Astrocyte (in vitro differentiated cells and primary cell): ENCODE data around the gene MPZL1. TPM values are rescaled to one million over a fixed set of nuclear protein-coding genes. Genes with fewer than 3 reads are reported as not detected.

Experiments
- DNase-seq: peaks from one replicate; pipeline ENCODE4 v3.0.0-alpha.2; 2010; ENCODE audit warnings: low read depth
- FAIRE-seq: peaks from 2 replicates; lab custom pipeline; 2011; peaks lifted over from hg19 to GRCh38; lab: Jason Lieb, UNC
- H2AFZ ChIP-seq: 2 replicates; pipeline ENCODE4 v1.6.0; 2012; ENCODE audit warnings: low read depth, low read length, inconsistent platforms
- H3K27ac ChIP-seq: 2 replicates; pipeline ENCODE4 v1.5.1; 2011; ENCODE audit warnings: low read depth, low read length, inconsistent platforms
- H3K27me3 ChIP-seq: 2 replicates; pipeline ENCODE4 v1.6.0; 2011; ENCODE audit warnings: low read length, inconsistent platforms; ENCODE audit not compliant: insufficient read depth
- H3K36me3 ChIP-seq: 2 replicates; pipeline ENCODE4 v1.5.1; 2011; ENCODE audit warnings: low read length, inconsistent platforms; ENCODE audit not compliant: insufficient read depth
- H3K4me1 ChIP-seq: 2 replicates; pipeline ENCODE4 v1.5.1; 2011; ENCODE audit warnings: low read length, inconsistent platforms; ENCODE audit not compliant: insufficient read depth
- H3K4me2 ChIP-seq: 2 replicates; pipeline ENCODE4 v1.6.0; 2012; ENCODE audit warnings: low read length, inconsistent platforms
- H3K4me3 ChIP-seq: 2 replicates; pipeline ENCODE4 v1.5.1; 2011; ENCODE audit warnings: low read depth, mild to moderate bottlenecking, low read length, inconsistent platforms; ENCODE audit not compliant: insufficient read depth
- H3K79me2 ChIP-seq: 2 replicates; pipeline ENCODE4 v1.6.0; 2012; ENCODE audit warnings: mild to moderate bottlenecking, low read length, inconsistent platforms; ENCODE audit not compliant: insufficient read depth
- H3K9ac ChIP-seq: 2 replicates; pipeline ENCODE4 v1.6.0; 2012; ENCODE audit warnings: mild to moderate bottlenecking, low read length, inconsistent platforms
- H3K9me3 ChIP-seq: 2 replicates; pipeline ENCODE4 v1.5.1; 2012; ENCODE audit warnings: low read depth, mild to moderate bottlenecking, low read length, inconsistent platforms; ENCODE audit not compliant: insufficient read depth
- H4K20me1 ChIP-seq: 2 replicates; pipeline ENCODE4 v1.6.0; 2012; ENCODE audit warnings: low read length, inconsistent platforms; ENCODE audit not compliant: insufficient read depth
- H3K27ac Mint-ChIP-seq: one replicate; pipeline ENCODE4 v1.8.0; 2021; ENCODE audit warnings: mild to moderate bottlenecking, mixed read lengths; ENCODE audit not compliant: unreplicated experiment
- H3K27me3 Mint-ChIP-seq: one replicate; pipeline ENCODE4 v1.8.0; 2021; ENCODE audit warnings: low read depth, mixed read lengths; ENCODE audit not compliant: unreplicated experiment
- H3K36me3 Mint-ChIP-seq: one replicate; pipeline ENCODE4 v1.8.0; 2021; ENCODE audit warnings: low read depth, mixed read lengths; ENCODE audit not compliant: unreplicated experiment
- H3K4me1 Mint-ChIP-seq: one replicate; pipeline ENCODE4 v1.8.0; 2021; ENCODE audit warnings: low read depth, mixed read lengths; ENCODE audit not compliant: unreplicated experiment
- H3K4me3 Mint-ChIP-seq: one replicate; pipeline ENCODE4 v1.8.0; 2021; ENCODE audit warnings: mild to moderate bottlenecking, moderate library complexity, mixed read lengths; ENCODE audit not compliant: unreplicated experiment
- H3K9me3 Mint-ChIP-seq: one replicate; pipeline ENCODE4 v1.8.0; 2021; ENCODE audit warnings: mild to moderate bottlenecking, mixed read lengths; ENCODE audit not compliant: unreplicated experiment
- CTCF ChIP-seq: IDR thresholded peaks from 2 replicates; pipeline ENCODE4 v1.5.1; 2011; ENCODE audit warnings: low read depth, mild to moderate bottlenecking, inconsistent platforms, low read length, moderate library complexity; ENCODE audit not compliant: insufficient read depth
- EZH2 ChIP-seq: IDR thresholded peaks from 2 replicates; pipeline ENCODE4 v1.6.1; 2012; ENCODE audit warnings: mild to moderate bottlenecking, low read length, inconsistent platforms; ENCODE audit not compliant: insufficient read depth
- total RNA-seq: library from RNA; stranded (reverse); gene quantifications from 2 replicates; pipeline ENCODE4 v1.2.1, GENCODE V29; 2021

Gene MPZL1
- total RNA-seq, 1 donor from 2014 or later, result 240 TPM

GRCh38 chr1:167683226-167683625 lies 38.6 kb upstream of the MPZL1 start:
- peaks cover 7% of the 10 kb centered on the region for H3K27me3 Mint-ChIP-seq
- peaks cover 18% of the 10 kb centered on the region for H3K4me1 Mint-ChIP-seq
- H3K4me3 Mint-ChIP-seq, result no peak overlapping the region
- H3K36me3 Mint-ChIP-seq, result no peaks in the 10 kb centered on the region
- Histone ChIP-seq H3K27me3 (no peaks in the 10 kb centered on the region), H3K79me2 (no peaks in the 10 kb centered on the region), H3K27ac (no peak overlapping the region), H3K4me1 (peaks cover 5% of the 10 kb centered on the region), H2AFZ (no peak overlapping the region), H3K4me3 (no peak overlapping the region), H3K4me2 (peak overlapping the region; percentile 41), H3K36me3 (no peaks in the 10 kb centered on the region), H4K20me1 (no peaks in the 10 kb centered on the region), H3K9ac (no peak overlapping the region), H3K9me3 (no peaks in the 10 kb centered on the region)
- H3K9me3 Mint-ChIP-seq, result no peaks in the 10 kb centered on the region
- TF ChIP-seq CTCF (no peak), EZH2 (no peak)
- H3K27ac Mint-ChIP-seq, result peak overlapping the region; percentile 14
- no peak for DNase-seq
- FAIRE-seq, result no peak

GRCh38 chr1:167683641-167684502 lies 37.9 kb upstream of the MPZL1 start:
- peak overlapping the region; percentile 41 for H3K4me2 ChIP-seq
- no peaks in the 10 kb centered on the region for H3K27me3 ChIP-seq
- H3K9ac ChIP-seq, result no peak overlapping the region
- peak overlapping the region; percentile 19 for H2AFZ ChIP-seq
- H3K4me1 ChIP-seq, result peaks cover 5% of the 10 kb centered on the region
- no peaks in the 10 kb centered on the region for H3K79me2 ChIP-seq
- no peak overlapping the region for H3K27ac ChIP-seq
- H3K36me3 ChIP-seq, result no peaks in the 10 kb centered on the region
- no peak overlapping the region for H3K4me3 ChIP-seq
- no peaks in the 10 kb centered on the region for H4K20me1 ChIP-seq
- H3K9me3 Mint-ChIP-seq, result no peaks in the 10 kb centered on the region
- peaks cover 7% of the 10 kb centered on the region for H3K27me3 Mint-ChIP-seq
- H3K27ac Mint-ChIP-seq, result peak overlapping the region; percentile 14
- no peaks in the 10 kb centered on the region for H3K36me3 Mint-ChIP-seq
- peak; percentile 41 for DNase-seq
- H3K4me1 Mint-ChIP-seq, result peaks cover 18% of the 10 kb centered on the region
- no peak overlapping the region for H3K4me3 Mint-ChIP-seq
- no peak for FAIRE-seq
- H3K9me3 ChIP-seq, result no peaks in the 10 kb centered on the region
- no peak for TF ChIP-seq EZH2
- no peak for TF ChIP-seq CTCF

GRCh38 chr1:167685844-167686243 lies 35.9 kb upstream of the MPZL1 start:
- Histone ChIP-seq H2AFZ (no peak overlapping the region), H3K27me3 (no peaks in the 10 kb centered on the region), H3K4me3 (no peak overlapping the region), H3K4me1 (peaks cover 13% of the 10 kb centered on the region), H3K36me3 (no peaks in the 10 kb centered on the region), H3K9ac (no peak overlapping the region), H3K79me2 (no peaks in the 10 kb centered on the region), H3K27ac (no peak overlapping the region), H3K4me2 (no peak overlapping the region), H3K9me3 (no peaks in the 10 kb centered on the region), H4K20me1 (no peaks in the 10 kb centered on the region)
- Mint-ChIP-seq H3K27ac (no peak overlapping the region), H3K36me3 (no peaks in the 10 kb centered on the region), H3K9me3 (no peaks in the 10 kb centered on the region), H3K4me3 (no peak overlapping the region), H3K4me1 (peaks cover 25% of the 10 kb centered on the region), H3K27me3 (peaks cover 7% of the 10 kb centered on the region)
- TF ChIP-seq CTCF, result no peak
- TF ChIP-seq EZH2, result no peak
- DNase-seq (no peak), FAIRE-seq (no peak)
